GM23338 (cell line): ENCODE measurements around the gene KATNIP. TPM values are rescaled to one million over a fixed set of nuclear protein-coding genes. Genes with fewer than 3 reads are reported as not detected.

ENCODE experiments used
- ATAC-seq: fragments of 200-7000 bp; cut with Tn5 transposase; 3 replicates; pipeline ENCODE4 v1.9.1; 2020
- DNase-seq: peaks from one replicate; pipeline ENCODE4 v3.0.0-alpha.2; 2015; ENCODE audit warnings: low spot score
- H2AFZ ChIP-seq: fragments of 200-600 bp; sonication (generic); 2 replicates; pipeline ENCODE4 v1.8.0; 2016; ENCODE audit warnings: antibody characterized with exemption, mild to moderate bottlenecking, moderate library complexity
- H3F3A ChIP-seq: fragments of 200-600 bp; sonication (generic); replicated peaks from 2 replicates; pipeline ENCODE4 v1.8.0; 2017; ENCODE audit warnings: antibody characterized with exemption, mixed run types, low read depth
- H3K27ac ChIP-seq: fragments of 200-600 bp; sonication (generic); 2 replicates; pipeline ENCODE4 v1.6.1; 2016; ENCODE audit warnings: low read depth
- H3K27me3 ChIP-seq: fragments of 200-600 bp; sonication (generic); 2 replicates; pipeline ENCODE4 v1.8.0; 2016; ENCODE audit warnings: mild to moderate bottlenecking, mixed run types, moderate library complexity; ENCODE audit not compliant: insufficient read depth
- H3K36me3 ChIP-seq: fragments of 200-600 bp; sonication (generic); 2 replicates; pipeline ENCODE4 v1.8.0; 2016; ENCODE audit warnings: mild to moderate bottlenecking; ENCODE audit not compliant: insufficient read depth
- H3K4me1 ChIP-seq: fragments of 200-600 bp; sonication (generic); 2 replicates; pipeline ENCODE4 v1.8.0; 2016; ENCODE audit warnings: mild to moderate bottlenecking, moderate library complexity; ENCODE audit not compliant: insufficient read depth
- H3K4me2 ChIP-seq: fragments of 200-600 bp; sonication (generic); 2 replicates; pipeline ENCODE4 v1.7.1; 2017; ENCODE audit warnings: mixed run types
- H3K4me3 ChIP-seq: fragments of 200-600 bp; sonication (generic); 2 replicates; pipeline ENCODE4 v1.6.1; 2016; ENCODE audit warnings: mixed run types
- H3K79me2 ChIP-seq: fragments of 200-600 bp; sonication (generic); replicated peaks from 2 replicates; pipeline ENCODE4 v1.8.0; 2017; ENCODE audit warnings: mild to moderate bottlenecking; ENCODE audit not compliant: insufficient read depth
- H3K9me2 ChIP-seq: fragments of 200-600 bp; sonication (generic); 2 replicates; pipeline ENCODE4 v1.8.0; 2017; ENCODE audit not compliant: insufficient read depth
- H4K20me1 ChIP-seq: fragments of 200-600 bp; sonication (generic); replicated peaks from 2 replicates; pipeline ENCODE4 v1.8.0; 2017; ENCODE audit warnings: mild to moderate bottlenecking; ENCODE audit not compliant: insufficient read depth
- H3K27ac Mint-ChIP-seq: 2 replicates; pipeline ENCODE4 v1.8.0; 2020; ENCODE audit warnings: inconsistent platforms, mild to moderate bottlenecking, moderate library complexity, mixed read lengths
- H3K27me3 Mint-ChIP-seq: 3 replicates; pipeline ENCODE4 v1.8.0; 2022; ENCODE audit warnings: low read depth, mild to moderate bottlenecking, moderate library complexity, mixed read lengths, inconsistent platforms; ENCODE audit not compliant: insufficient read depth, poor library complexity
- H3K36me3 Mint-ChIP-seq: 3 replicates; pipeline ENCODE4 v1.8.0; 2021; ENCODE audit warnings: low read depth, mild to moderate bottlenecking, inconsistent platforms, moderate library complexity, mixed read lengths
- H3K4me1 Mint-ChIP-seq: 3 replicates; pipeline ENCODE4 v1.8.0; 2020; ENCODE audit warnings: mild to moderate bottlenecking, inconsistent platforms, mixed read lengths
- H3K4me3 Mint-ChIP-seq: 3 replicates; pipeline ENCODE4 v1.8.0; 2021; ENCODE audit warnings: moderate library complexity, mild to moderate bottlenecking, inconsistent platforms, mixed read lengths
- H3K9me3 Mint-ChIP-seq: 3 replicates; pipeline ENCODE4 v1.8.0; 2020; ENCODE audit warnings: moderate library complexity, mild to moderate bottlenecking, inconsistent platforms, mixed read lengths
- CREB1 ChIP-seq: fragments of 250-450 bp; sonication (Bioruptor Pico); IDR thresholded peaks from 2 replicates; pipeline ENCODE4 v1.5.0; 2020; ENCODE audit warnings: low read depth, mild to moderate bottlenecking, moderate library complexity
- EZH2 ChIP-seq: fragments of 200-600 bp; sonication (generic); IDR thresholded peaks from one replicate; pipeline ENCODE4 v1.8.0; 2017; ENCODE audit warnings: antibody characterized with exemption, mild to moderate bottlenecking, low read depth; ENCODE audit not compliant: unreplicated experiment
- EZH2phosphoT487 ChIP-seq: fragments of 200-600 bp; sonication (generic); IDR thresholded peaks from one replicate; pipeline ENCODE4 v1.8.1; 2018; ENCODE audit warnings: antibody characterized with exemption; ENCODE audit not compliant: unreplicated experiment
- JUNB ChIP-seq: IDR thresholded peaks from one replicate; pipeline ENCODE4 v1.6.1; 2016; ENCODE audit warnings: antibody characterized with exemption; ENCODE audit not compliant: unreplicated experiment
- NANOG ChIP-seq: IDR thresholded peaks from 2 replicates; pipeline ENCODE4 v1.6.1; 2016; ENCODE audit warnings: antibody characterized with exemption, borderline replicate concordance
- ZNF114 ChIP-seq: fragments of 250-450 bp; sonication (Bioruptor Pico); IDR thresholded peaks from 2 replicates; pipeline ENCODE4 v1.5.0; 2020; ENCODE audit warnings: mild to moderate bottlenecking, moderate library complexity
- polyA plus RNA-seq: library from polyadenylated mRNA; unstranded; fragments of >200 nt; fragmentation: Nextera tagmentation; extraction: Ambion mirVana; gene quantifications from 2 replicates; pipeline ENCODE4 v1.2.1, GENCODE V29; 2016
- total RNA-seq: library from RNA; depleted of rRNA; stranded (reverse); fragments of >200 nt; shearing (Covaris generic); gene quantifications from 2 replicates; pipeline ENCODE4 v1.2.3, GENCODE V29; 2014
- TF ChIP-seq, protein P1 (sequence below), 2 experiments: fragments of 200-600 bp in 1 of 2; sonication (generic) in 1 of 2; conservative IDR thresholded peaks; 2 replicates each; pipeline versions ENCODE4 v1.5.1 to v1.6.1; 2016 to 2017; ENCODE audit warnings: antibody characterized with exemption in 2 of 2, low read depth in 2 of 2, mild to moderate bottlenecking in 2 of 2, moderate library complexity in 1 of 2
- TF ChIP-seq, protein P2 (sequence below): fragments of 250-450 bp; sonication (Bioruptor Pico); IDR thresholded peaks from 2 replicates; pipeline ENCODE4 v1.5.0; 2020; ENCODE audit warnings: mild to moderate bottlenecking, moderate library complexity
- TF ChIP-seq, protein P3 (sequence below): IDR thresholded peaks from one replicate; pipeline ENCODE4 v1.6.1; 2018; ENCODE audit warnings: antibody characterized with exemption; ENCODE audit not compliant: unreplicated experiment

Gene KATNIP
- total and polyA plus RNA-seq, 2 experiments from 2014 or later = 7.0 to 11.8 TPM

DNA sequence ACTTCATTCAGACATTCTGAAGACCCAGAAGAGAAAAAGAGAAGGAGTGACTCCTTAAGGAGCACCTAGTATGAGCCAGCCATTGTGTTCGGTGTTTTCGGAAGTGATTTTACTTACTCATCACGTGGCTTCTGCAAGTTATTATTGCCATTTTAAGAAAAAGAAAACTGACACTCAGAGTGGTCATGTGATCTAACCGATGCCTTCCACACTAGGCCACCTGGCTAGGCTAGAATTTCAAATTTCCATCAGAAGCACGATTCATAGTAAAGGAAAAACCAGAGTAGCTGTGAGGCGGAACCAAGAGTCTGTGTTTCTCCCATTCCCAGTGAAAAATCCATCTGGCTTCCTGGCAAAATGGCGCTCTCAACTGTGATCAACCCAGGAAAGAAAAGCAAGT, 32.3 kb upstream of the KATNIP start:
- H3K79me2 ChIP-seq = peaks cover 17% of the 10 kb centered on the region; the same call in 1 of the 2 replicates
- H3K36me3 ChIP-seq = 0 out of 2 replicates have a peak, but pooled peaks cover 3% of the 10 kb centered on the region
- no peaks in the 10 kb centered on the region for H3K9me3 Mint-ChIP-seq
- H4K20me1 ChIP-seq = peaks cover 7% of the 10 kb centered on the region; the same call in 1 of the 2 replicates
- DNase-seq (no peak), ATAC-seq (no peak)
- no peaks in the 10 kb centered on the region for H3K4me1 Mint-ChIP-seq
- no peaks in the 10 kb centered on the region for H3F3A ChIP-seq
- no peak overlapping the region for H3K27ac ChIP-seq
- H3K27me3 ChIP-seq = no peaks in the 10 kb centered on the region
- H3K27ac Mint-ChIP-seq = peak overlapping the region; percentile 65; the same call in 1 of the 2 replicates
- peaks cover 36% of the 10 kb centered on the region for H3K36me3 Mint-ChIP-seq
- H3K4me1 ChIP-seq = no peaks in the 10 kb centered on the region
- TF ChIP-seq, protein P1, sequence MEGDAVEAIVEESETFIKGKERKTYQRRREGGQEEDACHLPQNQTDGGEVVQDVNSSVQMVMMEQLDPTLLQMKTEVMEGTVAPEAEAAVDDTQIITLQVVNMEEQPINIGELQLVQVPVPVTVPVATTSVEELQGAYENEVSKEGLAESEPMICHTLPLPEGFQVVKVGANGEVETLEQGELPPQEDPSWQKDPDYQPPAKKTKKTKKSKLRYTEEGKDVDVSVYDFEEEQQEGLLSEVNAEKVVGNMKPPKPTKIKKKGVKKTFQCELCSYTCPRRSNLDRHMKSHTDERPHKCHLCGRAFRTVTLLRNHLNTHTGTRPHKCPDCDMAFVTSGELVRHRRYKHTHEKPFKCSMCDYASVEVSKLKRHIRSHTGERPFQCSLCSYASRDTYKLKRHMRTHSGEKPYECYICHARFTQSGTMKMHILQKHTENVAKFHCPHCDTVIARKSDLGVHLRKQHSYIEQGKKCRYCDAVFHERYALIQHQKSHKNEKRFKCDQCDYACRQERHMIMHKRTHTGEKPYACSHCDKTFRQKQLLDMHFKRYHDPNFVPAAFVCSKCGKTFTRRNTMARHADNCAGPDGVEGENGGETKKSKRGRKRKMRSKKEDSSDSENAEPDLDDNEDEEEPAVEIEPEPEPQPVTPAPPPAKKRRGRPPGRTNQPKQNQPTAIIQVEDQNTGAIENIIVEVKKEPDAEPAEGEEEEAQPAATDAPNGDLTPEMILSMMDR (conservative IDR thresholded peaks at IDR 0.05; ENCODE audit: low read depth in 2 of 2) = no peak
- no peak for TF ChIP-seq CREB1 (CRISPR knock-in tag)
- TF ChIP-seq EZH2 = no peak
- TF ChIP-seq NANOG = no peak
- TF ChIP-seq, protein P2, sequence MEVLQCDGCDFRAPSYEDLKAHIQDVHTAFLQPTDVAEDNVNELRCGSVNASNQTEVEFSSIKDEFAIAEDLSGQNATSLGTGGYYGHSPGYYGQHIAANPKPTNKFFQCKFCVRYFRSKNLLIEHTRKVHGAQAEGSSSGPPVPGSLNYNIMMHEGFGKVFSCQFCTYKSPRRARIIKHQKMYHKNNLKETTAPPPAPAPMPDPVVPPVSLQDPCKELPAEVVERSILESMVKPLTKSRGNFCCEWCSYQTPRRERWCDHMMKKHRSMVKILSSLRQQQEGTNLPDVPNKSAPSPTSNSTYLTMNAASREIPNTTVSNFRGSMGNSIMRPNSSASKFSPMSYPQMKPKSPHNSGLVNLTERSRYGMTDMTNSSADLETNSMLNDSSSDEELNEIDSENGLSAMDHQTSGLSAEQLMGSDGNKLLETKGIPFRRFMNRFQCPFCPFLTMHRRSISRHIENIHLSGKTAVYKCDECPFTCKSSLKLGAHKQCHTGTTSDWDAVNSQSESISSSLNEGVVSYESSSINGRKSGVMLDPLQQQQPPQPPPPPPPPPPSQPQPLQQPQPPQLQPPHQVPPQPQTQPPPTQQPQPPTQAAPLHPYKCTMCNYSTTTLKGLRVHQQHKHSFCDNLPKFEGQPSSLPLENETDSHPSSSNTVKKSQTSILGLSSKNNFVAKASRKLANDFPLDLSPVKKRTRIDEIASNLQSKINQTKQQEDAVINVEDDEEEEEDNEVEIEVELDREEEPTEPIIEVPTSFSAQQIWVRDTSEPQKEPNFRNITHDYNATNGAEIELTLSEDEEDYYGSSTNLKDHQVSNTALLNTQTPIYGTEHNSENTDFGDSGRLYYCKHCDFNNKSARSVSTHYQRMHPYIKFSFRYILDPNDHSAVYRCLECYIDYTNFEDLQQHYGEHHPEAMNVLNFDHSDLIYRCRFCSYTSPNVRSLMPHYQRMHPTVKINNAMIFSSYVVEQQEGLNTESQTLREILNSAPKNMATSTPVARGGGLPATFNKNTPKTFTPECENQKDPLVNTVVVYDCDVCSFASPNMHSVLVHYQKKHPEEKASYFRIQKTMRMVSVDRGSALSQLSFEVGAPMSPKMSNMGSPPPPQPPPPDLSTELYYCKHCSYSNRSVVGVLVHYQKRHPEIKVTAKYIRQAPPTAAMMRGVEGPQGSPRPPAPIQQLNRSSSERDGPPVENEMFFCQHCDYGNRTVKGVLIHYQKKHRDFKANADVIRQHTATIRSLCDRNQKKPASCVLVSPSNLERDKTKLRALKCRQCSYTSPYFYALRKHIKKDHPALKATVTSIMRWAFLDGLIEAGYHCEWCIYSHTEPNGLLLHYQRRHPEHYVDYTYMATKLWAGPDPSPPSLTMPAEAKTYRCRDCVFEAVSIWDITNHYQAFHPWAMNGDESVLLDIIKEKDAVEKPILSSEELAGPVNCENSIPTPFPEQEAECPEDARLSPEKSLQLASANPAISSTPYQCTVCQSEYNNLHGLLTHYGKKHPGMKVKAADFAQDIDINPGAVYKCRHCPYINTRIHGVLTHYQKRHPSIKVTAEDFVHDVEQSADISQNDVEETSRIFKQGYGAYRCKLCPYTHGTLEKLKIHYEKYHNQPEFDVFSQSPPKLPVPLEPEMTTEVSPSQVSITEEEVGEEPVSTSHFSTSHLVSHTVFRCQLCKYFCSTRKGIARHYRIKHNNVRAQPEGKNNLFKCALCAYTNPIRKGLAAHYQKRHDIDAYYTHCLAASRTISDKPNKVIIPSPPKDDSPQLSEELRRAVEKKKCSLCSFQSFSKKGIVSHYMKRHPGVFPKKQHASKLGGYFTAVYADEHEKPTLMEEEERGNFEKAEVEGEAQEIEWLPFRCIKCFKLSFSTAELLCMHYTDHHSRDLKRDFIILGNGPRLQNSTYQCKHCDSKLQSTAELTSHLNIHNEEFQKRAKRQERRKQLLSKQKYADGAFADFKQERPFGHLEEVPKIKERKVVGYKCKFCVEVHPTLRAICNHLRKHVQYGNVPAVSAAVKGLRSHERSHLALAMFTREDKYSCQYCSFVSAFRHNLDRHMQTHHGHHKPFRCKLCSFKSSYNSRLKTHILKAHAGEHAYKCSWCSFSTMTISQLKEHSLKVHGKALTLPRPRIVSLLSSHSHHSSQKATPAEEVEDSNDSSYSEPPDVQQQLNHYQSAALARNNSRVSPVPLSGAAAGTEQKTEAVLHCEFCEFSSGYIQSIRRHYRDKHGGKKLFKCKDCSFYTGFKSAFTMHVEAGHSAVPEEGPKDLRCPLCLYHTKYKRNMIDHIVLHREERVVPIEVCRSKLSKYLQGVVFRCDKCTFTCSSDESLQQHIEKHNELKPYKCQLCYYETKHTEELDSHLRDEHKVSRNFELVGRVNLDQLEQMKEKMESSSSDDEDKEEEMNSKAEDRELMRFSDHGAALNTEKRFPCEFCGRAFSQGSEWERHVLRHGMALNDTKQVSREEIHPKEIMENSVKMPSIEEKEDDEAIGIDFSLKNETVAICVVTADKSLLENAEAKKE = no peak
- TF ChIP-seq, protein P3, sequence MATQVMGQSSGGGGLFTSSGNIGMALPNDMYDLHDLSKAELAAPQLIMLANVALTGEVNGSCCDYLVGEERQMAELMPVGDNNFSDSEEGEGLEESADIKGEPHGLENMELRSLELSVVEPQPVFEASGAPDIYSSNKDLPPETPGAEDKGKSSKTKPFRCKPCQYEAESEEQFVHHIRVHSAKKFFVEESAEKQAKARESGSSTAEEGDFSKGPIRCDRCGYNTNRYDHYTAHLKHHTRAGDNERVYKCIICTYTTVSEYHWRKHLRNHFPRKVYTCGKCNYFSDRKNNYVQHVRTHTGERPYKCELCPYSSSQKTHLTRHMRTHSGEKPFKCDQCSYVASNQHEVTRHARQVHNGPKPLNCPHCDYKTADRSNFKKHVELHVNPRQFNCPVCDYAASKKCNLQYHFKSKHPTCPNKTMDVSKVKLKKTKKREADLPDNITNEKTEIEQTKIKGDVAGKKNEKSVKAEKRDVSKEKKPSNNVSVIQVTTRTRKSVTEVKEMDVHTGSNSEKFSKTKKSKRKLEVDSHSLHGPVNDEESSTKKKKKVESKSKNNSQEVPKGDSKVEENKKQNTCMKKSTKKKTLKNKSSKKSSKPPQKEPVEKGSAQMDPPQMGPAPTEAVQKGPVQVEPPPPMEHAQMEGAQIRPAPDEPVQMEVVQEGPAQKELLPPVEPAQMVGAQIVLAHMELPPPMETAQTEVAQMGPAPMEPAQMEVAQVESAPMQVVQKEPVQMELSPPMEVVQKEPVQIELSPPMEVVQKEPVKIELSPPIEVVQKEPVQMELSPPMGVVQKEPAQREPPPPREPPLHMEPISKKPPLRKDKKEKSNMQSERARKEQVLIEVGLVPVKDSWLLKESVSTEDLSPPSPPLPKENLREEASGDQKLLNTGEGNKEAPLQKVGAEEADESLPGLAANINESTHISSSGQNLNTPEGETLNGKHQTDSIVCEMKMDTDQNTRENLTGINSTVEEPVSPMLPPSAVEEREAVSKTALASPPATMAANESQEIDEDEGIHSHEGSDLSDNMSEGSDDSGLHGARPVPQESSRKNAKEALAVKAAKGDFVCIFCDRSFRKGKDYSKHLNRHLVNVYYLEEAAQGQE = no peak
- no peak for TF ChIP-seq ZNF114
- no peak for TF ChIP-seq JUNB
- no peak for TF ChIP-seq EZH2phosphoT487
- no peak overlapping the region for H3K4me2 ChIP-seq
- no peak overlapping the region for H3K4me3 ChIP-seq
- H3K9me2 ChIP-seq = no peaks in the 10 kb centered on the region
- H3K27me3 Mint-ChIP-seq = peaks cover 3% of the 10 kb centered on the region
- H2AFZ ChIP-seq = no peak overlapping the region
- no peak overlapping the region for H3K4me3 Mint-ChIP-seq
